ENCODE data around the gene ENPP1.
"Not testable (repeated sequence)": the region's sequence is repeated elsewhere in the genome, so short reads cannot be mapped to it uniquely, and the experiment has no call there.

ENPP1 gene

DNA sequence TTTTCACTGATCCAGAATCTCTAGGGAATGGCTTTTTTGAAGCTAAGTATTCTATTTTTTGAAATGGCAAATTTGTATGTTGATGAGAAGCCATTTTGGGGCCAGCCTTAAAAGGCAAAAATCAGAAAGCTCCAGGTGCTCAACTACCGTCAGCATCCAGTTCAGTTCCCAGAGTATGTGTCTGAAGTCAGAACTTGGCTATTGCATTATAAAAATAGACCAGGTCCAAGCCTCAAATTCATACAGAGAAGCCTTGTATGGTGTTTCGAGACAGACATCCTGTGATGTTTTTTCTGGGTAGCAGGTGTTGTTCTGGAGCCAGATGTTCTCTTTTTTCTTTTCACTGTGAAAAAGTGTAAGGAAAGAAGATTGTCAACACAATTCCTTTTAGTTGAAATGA is 75.2 kb downstream of the ENPP1 start:
- no peak for DNase-seq

GRCh38 chr6:131885237-131885636 is 77.4 kb downstream of the ENPP1 start:
- DNase-seq: no peak

DNA sequence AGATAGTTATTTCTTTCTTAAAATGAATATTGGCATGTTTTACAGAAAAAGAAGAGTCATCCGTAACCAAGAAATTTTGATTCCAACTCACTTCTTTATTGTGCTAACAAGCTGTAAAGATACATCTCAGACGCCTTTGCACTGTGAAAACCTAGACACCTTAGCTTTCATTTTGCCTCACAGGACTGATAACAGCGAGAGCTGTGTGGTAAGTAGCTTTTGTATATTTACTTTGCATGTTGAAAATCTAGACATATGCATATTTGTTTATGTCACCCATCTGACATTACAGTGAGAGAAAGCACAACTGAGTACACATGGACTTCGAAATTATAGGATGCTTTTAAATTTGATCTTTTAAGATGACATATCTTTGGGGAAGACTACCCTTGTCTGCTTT is 78.7 kb downstream of the ENPP1 start:
- DNase-seq: no peak

DNA sequence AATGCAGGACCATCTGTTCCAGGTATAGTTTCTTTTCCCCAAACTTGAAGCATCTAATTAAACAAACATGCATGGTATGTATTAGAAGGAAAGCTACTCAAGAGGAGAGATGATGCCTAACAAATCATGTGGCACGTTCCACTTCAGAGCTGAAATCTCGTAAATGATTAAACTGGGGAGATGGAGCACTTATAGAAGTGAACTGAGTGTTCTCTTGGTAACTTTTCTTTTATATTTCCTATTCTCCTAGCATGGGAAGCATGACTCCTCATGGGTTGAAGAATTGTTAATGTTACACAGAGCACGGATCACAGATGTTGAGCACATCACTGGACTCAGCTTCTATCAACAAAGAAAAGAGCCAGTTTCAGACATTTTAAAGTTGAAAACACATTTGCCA is 82.3 kb downstream of the ENPP1 start:
- DNase-seq: no peak

GRCh38 chr6:131893198-131893597 is 85.4 kb downstream of the ENPP1 start:
- DNase-seq: no peak

DNA sequence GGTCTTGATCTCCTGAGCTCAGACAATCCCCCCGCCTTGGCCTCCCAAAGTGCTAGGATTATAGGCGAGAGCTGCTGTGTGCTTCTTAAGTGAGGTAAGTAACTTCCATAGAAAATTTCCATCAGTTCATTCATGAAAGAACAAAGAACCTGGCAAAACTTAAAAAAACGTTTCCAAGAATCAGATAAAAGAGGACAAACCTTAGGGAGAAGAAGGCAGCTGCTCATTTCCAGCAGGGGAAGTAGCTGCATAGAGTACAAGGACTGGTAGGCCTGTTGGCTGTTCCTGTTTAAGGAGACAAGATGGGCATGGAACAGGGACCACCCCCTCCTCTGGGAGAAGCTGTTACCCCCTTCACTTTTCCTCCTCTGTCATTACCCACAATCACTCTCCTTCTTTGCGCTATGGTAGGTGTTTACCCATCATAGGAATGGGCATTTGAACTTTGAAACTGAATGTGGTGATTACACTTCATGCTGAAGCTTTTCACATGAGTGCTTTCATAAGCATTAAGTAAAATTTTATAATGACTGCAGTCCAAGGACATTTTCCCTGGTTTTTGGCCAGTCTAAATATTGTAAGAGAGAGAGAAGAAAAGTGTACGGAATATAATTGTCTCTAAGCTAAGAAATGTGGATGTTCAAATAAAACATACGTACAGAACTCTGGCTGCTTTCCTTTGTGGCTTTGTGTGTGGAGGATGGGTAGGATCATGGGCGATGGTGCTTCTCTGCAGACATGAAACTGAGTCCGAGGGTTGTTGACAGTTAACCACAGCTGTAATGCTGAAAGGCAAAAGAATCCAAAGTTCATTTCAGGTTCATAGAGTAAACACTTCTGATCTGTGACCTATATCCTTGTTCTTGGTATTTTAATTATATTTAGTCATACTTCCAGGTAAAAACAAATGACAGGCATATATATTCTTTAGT is 86.9 kb downstream of the ENPP1 start:
- DNase-seq: no peak

DNA sequence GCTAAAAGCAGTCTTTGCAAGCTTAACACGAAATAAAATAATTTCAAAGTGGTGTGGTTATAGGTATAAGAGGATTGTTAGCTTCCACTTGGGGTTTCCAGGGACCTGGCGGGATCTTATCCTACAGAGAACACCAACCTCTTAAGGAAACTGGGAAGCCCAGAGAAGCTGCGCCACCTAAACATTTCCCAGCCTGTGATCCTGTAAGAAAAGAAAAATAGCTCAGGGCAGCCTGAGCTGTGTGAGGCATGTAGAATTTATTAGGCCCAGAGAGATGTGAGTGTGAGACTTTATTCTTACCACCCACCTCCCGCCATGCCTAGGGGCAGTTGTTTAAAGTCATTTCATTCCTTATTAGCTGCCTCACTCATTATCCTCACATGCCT is 89.2 kb downstream of the ENPP1 start:
- DNase-seq: no peak

- DNase-seq: no peak
Measured at GRCh38 chr6:131897621-131898020, 89.8 kb downstream of the ENPP1 start.

DNA sequence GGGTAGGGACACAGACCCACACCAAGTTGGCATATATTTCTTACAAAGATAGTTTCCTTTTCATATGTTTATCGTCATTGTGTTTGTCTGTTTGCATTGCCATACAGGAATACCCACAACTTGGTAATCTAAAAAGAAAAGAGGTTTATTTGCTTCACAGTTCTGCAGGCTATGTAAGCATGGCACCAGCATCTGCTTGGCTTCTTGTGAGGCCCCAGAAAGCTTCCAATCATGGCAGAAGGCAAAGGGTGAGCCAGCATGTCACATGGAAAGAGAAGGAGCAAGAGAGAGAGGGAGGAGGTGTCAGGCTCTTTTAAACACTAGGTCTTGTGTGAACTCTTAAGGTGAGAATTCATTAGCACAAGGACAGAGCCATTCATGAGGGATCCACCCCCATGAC is 90.9 kb downstream of the ENPP1 start:
- DNase-seq: no peak

- DNase-seq: no peak
Measured at GRCh38 chr6:131900231-131900630, 92.4 kb downstream of the ENPP1 start.

DNA sequence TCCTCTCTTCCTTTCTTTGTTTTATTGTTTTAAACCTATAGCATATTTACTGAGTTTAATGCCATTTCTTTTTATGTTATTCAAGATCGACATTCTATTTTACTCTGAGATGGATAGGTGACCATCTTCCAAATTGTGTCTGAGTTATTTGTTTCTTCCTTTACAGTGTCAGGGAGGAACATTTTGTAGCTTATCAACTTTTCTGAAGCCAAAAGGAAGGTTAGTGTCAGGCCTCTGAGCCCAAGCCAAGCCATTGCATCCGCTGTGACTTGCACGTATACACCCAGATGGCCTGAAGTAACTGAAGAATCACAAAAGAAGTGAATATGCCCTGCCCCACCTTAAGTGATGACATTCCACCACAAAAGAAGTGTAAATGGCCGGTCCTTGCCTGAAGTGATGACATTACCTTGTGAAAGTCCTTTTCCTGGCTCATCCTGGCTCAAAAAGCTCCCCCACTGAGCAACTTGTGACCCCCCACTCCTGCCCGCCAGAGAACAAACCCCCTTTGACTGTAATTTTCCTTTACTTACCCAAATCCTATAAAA is 93.6 kb downstream of the ENPP1 start:
- not testable (repeated sequence) for DNase-seq

GRCh38 chr6:131903734-131904133 is 95.9 kb downstream of the ENPP1 start:
- DNase-seq: not testable (repeated sequence)

DNA sequence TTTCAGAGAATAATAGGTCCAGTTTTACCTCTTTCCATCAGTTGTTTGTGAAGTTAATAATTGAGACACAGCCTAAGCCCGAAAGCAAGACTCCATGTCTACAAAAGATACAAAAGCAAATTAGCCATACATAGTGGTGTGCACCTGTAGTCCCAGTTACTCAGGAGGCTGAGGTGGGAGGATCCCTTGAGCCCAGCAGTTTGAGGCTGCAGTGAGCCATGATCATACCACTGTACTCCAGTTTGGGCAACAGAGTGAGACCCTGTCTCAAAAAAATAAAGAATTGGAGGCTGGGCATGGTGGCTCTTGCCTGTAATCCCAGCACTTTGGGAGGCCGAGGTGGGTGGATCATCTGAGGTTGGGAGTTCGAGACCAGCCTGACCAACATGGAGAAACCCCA is 101.0 kb downstream of the ENPP1 start:
- DNase-seq: not testable (repeated sequence)

DNA sequence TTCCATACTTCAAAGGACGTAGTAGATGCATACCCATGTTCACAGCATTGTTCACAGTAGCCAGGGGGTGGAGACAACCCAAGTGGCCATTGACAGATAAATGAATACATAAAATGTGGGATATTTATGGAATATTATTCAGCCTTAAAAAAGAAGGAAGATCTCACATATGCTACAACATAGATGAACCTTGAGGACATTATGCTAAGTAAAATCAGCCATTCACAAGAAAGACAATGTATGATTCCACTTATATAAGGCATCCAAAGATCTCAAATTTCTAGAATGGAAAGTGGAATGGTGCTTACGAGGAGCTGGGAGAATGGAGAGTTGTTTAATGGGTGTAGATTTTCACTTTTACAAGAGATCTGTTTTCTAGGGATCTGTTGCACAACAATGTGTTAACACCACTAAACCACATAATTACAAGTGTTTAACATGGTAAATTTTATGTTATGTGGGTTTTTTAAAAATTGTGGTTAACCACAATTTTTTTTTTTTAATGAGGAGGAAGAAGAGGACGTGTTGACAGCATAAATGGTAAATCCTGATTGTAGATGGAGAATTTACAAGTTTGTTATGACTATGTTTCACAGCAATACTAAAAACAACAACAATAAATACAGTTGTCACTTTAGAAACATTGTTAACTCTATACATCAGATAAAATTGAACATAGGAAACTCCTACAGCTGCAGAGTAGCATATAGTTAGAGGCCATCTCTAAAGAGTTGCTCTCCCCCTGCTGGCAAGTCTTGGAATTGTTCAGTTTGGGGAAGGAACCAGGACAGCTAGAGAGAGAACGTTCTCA is 101.8 kb downstream of the ENPP1 start:
- peak; percentile 57 to 74 for DNase-seq

DNA sequence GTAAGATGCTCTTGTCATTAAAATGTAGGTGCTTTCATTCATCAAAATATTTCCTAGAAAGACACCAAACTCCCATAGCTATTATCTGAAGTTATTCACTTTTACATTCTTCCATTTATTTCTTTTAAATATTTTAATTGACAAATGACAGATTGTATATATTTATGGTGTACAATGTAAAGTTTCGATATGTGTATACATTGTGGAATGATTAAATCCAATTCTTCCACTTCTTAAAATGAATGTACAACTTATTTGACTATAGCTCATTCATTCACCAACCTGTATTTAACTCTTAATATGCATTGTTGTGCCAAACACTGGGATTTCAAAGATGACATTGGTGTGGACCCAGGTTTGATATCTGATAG is 102.4 kb downstream of the ENPP1 start:
- no peak for DNase-seq

GRCh38 chr6:131910956-131911355 is 103.1 kb downstream of the ENPP1 start:
- DNase-seq: no peak

DNA sequence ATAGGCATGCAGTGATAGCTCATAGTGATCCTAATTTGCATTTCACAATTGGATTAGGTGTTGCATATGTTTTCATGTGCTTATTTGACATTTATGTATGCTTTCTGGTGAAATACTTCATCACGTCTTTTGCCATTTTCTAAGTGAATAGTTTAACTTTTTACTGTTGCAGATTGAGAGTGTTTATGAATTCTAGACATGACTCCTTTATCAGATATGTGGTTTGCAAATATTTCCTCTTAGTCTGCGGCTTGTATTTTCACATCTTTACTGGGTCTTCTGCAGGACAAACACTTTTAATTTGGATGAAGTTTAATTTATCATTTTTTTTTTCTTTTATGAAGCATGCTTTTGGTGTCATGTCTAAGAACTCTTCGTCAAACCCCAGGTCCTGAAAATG is 104.1 kb downstream of the ENPP1 start:
- DNase-seq: no peak

GRCh38 chr6:131914234-131914633 is 106.4 kb downstream of the ENPP1 start:
- DNase-seq: no peak

GRCh38 chr6:131914967-131915751 is 107.3 kb downstream of the ENPP1 start:
- DNase-seq: peak; percentile 41 to 45

- not testable (repeated sequence) for DNase-seq
Measured at GRCh38 chr6:131916091-131916796, 108.4 kb downstream of the ENPP1 start.

- DNase-seq: no peak
Measured at GRCh38 chr6:131916847-131917246, 109.0 kb downstream of the ENPP1 start.

GRCh38 chr6:131917318-131917717 is 109.5 kb downstream of the ENPP1 start:
- no peak for DNase-seq

Data from CD4-positive, alpha-beta T cell treated with Interleukin-4 for 1 hour (primary cell).